ENCODE measurements around the gene ZNF154.

Gene ZNF154

DNA sequence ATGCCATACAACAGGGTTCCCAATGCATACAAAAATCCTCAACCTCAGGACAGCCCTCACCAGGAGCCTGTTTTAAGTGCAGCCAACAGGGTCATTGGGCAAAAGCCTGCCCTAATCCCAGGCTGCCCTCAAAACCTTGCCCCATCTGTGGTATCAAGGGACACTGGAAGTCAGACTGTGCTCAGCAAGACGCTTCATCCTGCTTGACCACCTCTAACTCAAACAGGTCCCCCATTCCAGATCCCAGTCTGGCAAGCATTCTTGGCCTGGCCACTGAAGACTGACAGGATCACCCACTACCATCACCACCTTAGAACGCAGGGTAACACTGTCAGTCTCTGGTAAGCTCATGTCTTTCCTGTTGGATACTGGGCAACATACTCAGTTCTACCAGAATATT lies 55.3 kb downstream of the ZNF154 start:
- no peak for DNase-seq (ENCODE audit: low read depth, low spot score)
- TF ChIP-seq, protein P1, sequence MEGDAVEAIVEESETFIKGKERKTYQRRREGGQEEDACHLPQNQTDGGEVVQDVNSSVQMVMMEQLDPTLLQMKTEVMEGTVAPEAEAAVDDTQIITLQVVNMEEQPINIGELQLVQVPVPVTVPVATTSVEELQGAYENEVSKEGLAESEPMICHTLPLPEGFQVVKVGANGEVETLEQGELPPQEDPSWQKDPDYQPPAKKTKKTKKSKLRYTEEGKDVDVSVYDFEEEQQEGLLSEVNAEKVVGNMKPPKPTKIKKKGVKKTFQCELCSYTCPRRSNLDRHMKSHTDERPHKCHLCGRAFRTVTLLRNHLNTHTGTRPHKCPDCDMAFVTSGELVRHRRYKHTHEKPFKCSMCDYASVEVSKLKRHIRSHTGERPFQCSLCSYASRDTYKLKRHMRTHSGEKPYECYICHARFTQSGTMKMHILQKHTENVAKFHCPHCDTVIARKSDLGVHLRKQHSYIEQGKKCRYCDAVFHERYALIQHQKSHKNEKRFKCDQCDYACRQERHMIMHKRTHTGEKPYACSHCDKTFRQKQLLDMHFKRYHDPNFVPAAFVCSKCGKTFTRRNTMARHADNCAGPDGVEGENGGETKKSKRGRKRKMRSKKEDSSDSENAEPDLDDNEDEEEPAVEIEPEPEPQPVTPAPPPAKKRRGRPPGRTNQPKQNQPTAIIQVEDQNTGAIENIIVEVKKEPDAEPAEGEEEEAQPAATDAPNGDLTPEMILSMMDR (IDR thresholded peaks at IDR 0.05; ENCODE audit: insufficient read depth, low read length, missing control alignments) = no peak
- ChIA-PET CTCF (no interaction called here), POLR2A (no interaction called here)
- H3K4me3 ChIP-seq (ENCODE audit: low read depth, low read length) = no peak overlapping the region

DNA sequence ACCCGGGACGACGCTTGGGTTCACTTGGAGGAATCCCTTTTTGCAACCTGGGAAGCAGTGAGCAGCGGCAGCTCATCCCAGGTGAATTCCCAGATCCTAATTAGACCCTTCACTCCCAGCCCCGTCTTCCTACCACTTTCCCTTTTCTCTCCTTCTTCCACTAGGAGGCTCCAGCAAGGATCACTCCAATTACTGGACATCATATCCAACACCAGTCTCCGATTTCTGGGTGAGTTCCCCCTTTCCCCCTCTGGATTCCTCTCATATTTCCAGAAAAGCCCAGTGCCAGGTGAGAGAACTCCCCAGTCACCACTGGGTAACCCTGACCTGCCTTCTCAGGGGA lies 57.4 kb downstream of the ZNF154 start:
- H3K4me3 ChIP-seq (ENCODE audit: low read depth, low read length) = no peak overlapping the region
- DNase-seq (ENCODE audit: low read depth, low spot score) = no peak
- TF ChIP-seq, protein P1 (IDR thresholded peaks at IDR 0.05; ENCODE audit: insufficient read depth, low read length, missing control alignments) = no peak
- ChIA-PET POLR2A (no interaction called here), CTCF (interaction anchor here (1.4 kb wide), 1 partner anchor 8 kb away, joined by 3 read pairs; no protein-coding TSS in a partner anchor)

DNA sequence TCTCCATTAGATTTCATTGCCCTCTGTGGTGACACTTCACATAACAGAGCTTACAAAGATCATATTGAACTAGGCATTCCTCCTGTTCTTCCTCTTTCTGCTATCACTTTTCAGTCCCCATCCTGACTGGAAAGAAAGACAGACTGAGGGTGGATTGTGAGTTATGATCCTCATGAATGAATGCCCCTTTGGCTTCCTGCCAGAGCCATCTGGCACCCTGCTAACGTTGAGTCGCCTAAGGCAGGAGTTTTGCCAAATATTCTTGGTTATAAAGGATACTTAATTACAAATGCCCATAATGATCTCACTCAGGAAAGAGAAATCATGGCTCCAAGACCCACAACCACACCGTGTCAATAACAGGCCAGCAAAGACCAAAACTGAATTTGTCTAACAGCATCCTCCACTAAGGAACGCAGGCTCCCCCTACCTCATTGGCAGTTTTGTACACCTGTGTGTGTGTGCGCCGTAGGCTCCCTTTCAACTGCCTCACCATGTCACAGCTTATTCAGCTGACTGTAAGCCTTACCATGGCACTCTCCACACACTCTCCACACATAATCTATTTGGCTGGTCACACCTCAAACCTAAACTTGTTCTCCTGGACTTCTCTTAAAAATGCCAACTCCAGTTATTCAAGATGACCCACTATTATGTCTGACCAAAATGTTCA lies 60.5 kb downstream of the ZNF154 start:
- TF ChIP-seq, protein P1 (IDR thresholded peaks at IDR 0.05; ENCODE audit: insufficient read depth, low read length, missing control alignments) = no peak
- no peak overlapping the region for H3K4me3 ChIP-seq (ENCODE audit: low read depth, low read length)
- POLR2A ChIA-PET = no interaction called here
- DNase-seq (ENCODE audit: low read depth, low spot score) = no peak
- CTCF ChIA-PET = no interaction called here
